ENCODE data around the gene MOCS1. TPM values are rescaled to one million over a fixed set of nuclear protein-coding genes. Genes with fewer than 3 reads are reported as not detected.

Gene MOCS1
- total RNA-seq, 5 donors from 2014 or later (not counting 1 experiment from before 2014, with no cell fraction given) = 1.1 to 2.1 (median 1.2) TPM

DNA sequence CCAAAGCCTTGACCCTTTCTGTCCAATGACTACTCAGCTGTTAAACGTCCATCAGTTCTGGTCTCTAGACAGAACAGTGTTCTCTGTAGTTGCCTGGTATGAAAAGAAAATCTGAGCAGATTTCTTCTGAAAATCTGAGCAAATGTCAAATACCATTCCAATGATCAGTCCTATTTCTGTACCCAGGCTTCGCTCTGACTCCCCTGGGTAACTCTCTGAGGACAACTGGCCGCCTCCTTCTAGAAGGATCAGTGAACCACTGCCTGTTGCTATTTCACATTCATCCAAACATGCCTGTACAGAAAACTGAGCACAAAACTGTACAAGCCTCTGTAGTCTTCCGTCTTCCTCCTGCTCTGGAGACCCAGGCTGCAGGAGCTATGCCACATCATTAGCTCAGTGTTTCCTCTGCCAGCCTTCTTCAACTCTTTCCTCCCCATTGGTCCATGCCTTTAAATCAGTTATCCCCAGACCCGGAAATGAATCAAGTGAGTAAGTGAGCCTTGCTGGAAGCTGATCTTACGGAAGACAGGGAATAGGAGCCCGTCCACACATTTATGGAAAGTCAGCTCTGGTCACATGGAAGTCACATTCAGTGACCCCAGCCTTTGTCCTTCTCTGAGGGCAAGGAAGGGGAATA lies 78.8 kb downstream of the MOCS1 start:
- no peaks in the 10 kb centered on the region for H3K4me1 Mint-ChIP-seq
- POLR2A ChIA-PET = no interaction called here
- H3K36me3 ChIP-seq (ENCODE audit: control insufficient read depth in 2 of 2, extremely low read depth in 1 of 2, insufficient read depth in 1 of 2, low read length in 1 of 2) = no peaks in the 10 kb centered on the region

More for the DNA sequence above, 78.8 kb downstream of the MOCS1 start:
- no peaks in the 10 kb centered on the region for H3K4me1 ChIP-seq (ENCODE audit: control insufficient read depth in 1 of 2, extremely low read depth in 1 of 2, insufficient read depth in 2 of 2, low read length in 2 of 2)
- Mint-ChIP-seq H3K36me3 (no peaks in the 10 kb centered on the region), H3K27ac (no peak overlapping the region), H3K4me3 (no peak overlapping the region), H3K27me3 (peaks cover 20 to 21% of the 10 kb centered on the region in 2 donors), H3K9me3 (no peaks in the 10 kb centered on the region)
- DNase-seq (no peak), ATAC-seq (replicated peaks in 1 of 4) (no peak)
- H3K27ac ChIP-seq (ENCODE audit: low read length) = no peak overlapping the region
- CTCF ChIA-PET = interaction anchor here in 1 of 2 donors (0.5 kb wide), 1 partner anchor 14 kb away, joined by 6 read pairs; no protein-coding TSS in a partner anchor
- H3K9me3 ChIP-seq = no peaks in the 10 kb centered on the region
- WGBS (ENCODE audit: insufficient coverage) = 88% methylated on average over 3 of the region's 7 CpGs
- no peak overlapping the region for H3K4me3 ChIP-seq (ENCODE audit: control insufficient read depth in 1 of 2, extremely low read depth in 1 of 2, low read length in 1 of 2)
- H3K27me3 ChIP-seq (replicated peaks in 1 of 2; ENCODE audit: control insufficient read depth in 2 of 2, extremely low read depth in 1 of 2, insufficient read depth in 2 of 2, low read length in 1 of 2) = peaks cover 0 to 20% of the 10 kb centered on the region in 2 experiments

Other genes starting within 250 kb of the MOCS1 start
- gene KIF6, start 209.1 kb downstream of the MOCS1 start, total RNA-seq = under 1 TPM in 1 of 5 donors, not detected in 4; 0.53 TPM
- under 1 TPM in 2 of 5 donors, not detected in 3; 0.03 to 0.07 TPM for gene DAAM2, start 142.1 kb downstream of the MOCS1 start, total RNA-seq